Left renal pelvis (tissue), 4 donors: ENCODE results near the gene ALDH3A2. TPM values are rescaled to one million over a fixed set of nuclear protein-coding genes. Genes with fewer than 3 reads are reported as not detected.

ENCODE experiments used
- polyA plus RNA-seq, 4 donors: library from polyadenylated mRNA; unstranded; fragments of 120-200 nt; gene quantifications; one replicate each; pipeline ENCODE4 v1.2.1, GENCODE V29; 2013; ENCODE audit not compliant: insufficient read length in 4 of 4

Gene ALDH3A2
- polyA plus RNA-seq, 4 donors: 81.5 to 98.0 (median 94.9) TPM

Other genes starting within 250 kb of the ALDH3A2 start
- 1 to 10 TPM in 1 of 4 donors, under 1 TPM in 3; 0.68 to 1.4 (median 0.76) TPM for gene RNF112, start 237.5 kb upstream of the ALDH3A2 start, polyA plus RNA-seq
- 10 to 100 TPM in 3 of 4 donors, 1 to 10 TPM in 1; 6.3 to 27.1 (median 15.1) TPM for gene SLC47A1, start 114.9 kb upstream of the ALDH3A2 start, polyA plus RNA-seq
- 1 to 10 TPM in 3 of 4 donors, under 1 TPM in 1; 0.48 to 7.0 (median 5.7) TPM for gene SLC47A2, start 67.8 kb downstream of the ALDH3A2 start, polyA plus RNA-seq
- 1 to 10 TPM in 2 of 4 donors, under 1 TPM in 2; 0.25 to 2.0 (median 0.95) TPM for gene ALDH3A1, start 99.5 kb downstream of the ALDH3A2 start, polyA plus RNA-seq
- gene ULK2, start 219.2 kb downstream of the ALDH3A2 start, polyA plus RNA-seq: 10 to 100 TPM; 24.9 to 31.8 (median 29.9) TPM